Breast epithelium (tissue), 3 donors: ENCODE measurements around the gene DTNB.

ENCODE experiments used
- CTCF ChIP-seq, 3 donors: fragments of 450-650 bp; IDR thresholded peaks; one replicate each; pipeline ENCODE4 v1.5.1; 2016 to 2017; ENCODE audit warnings: antibody characterized with exemption in 3 of 3, mild to moderate bottlenecking in 3 of 3, moderate library complexity in 3 of 3
- POLR2A ChIP-seq: fragments of 450-650 bp; IDR thresholded peaks from one replicate; pipeline ENCODE4 v1.6.1; 2016; ENCODE audit warnings: antibody characterized with exemption, mild to moderate bottlenecking, moderate library complexity

GRCh38 chr2:25544445-25544844 lies 128.9 kb downstream of the DTNB start:
- no peak for TF ChIP-seq CTCF (IDR thresholded peaks at IDR 0.05)
- TF ChIP-seq POLR2A, result no peak
